WTC11 (cell line): Measurements from ENCODE around the gene ILF3.

Source experiments
- CDX4 ChIP-seq: fragments of 250-450 bp; sonication (Bioruptor Pico); IDR thresholded peaks from 2 replicates; pipeline ENCODE4 v1.9.0; 2021; ENCODE audit warnings: moderate library complexity, mild to moderate bottlenecking, inconsistent platforms, borderline replicate concordance
- CTCF ChIP-seq: fragments of 200-600 bp; IDR thresholded peaks from 2 replicates; pipeline ENCODE4 v1.8.0; 2022; ENCODE audit warnings: antibody characterized with exemption
- E2F4 ChIP-seq: sonication (generic); formaldehyde crosslinking; IDR thresholded peaks from 2 replicates; pipeline ENCODE4 v1.8.1; 2022; ENCODE audit warnings: low read depth, mild to moderate bottlenecking, moderate library complexity, missing genetic modification reagents, borderline replicate concordance
- ERG ChIP-seq: fragments of 250-450 bp; sonication (Bioruptor Pico); IDR thresholded peaks from 2 replicates; pipeline ENCODE4 v1.8.0; 2021; ENCODE audit warnings: mild to moderate bottlenecking

GRCh38 chr19:10686661-10687517 is 32.7 kb downstream of the ILF3 start:
- TF ChIP-seq CTCF (no peak), E2F4 (CRISPR knock-in tag) (no peak), ERG (CRISPR knock-in tag) (no peak), CDX4 (CRISPR knock-in tag) (no peak)
